ENCODE results near the gene PIMREG. TPM values are rescaled to one million over a fixed set of nuclear protein-coding genes. Genes with fewer than 3 reads are reported as not detected.

The PIMREG gene
- polyA plus RNA-seq, 3 donors, result 20.8 to 45.2 (median 30.4) TPM

- DNase-seq, result no peak
Observed at GRCh38 chr17:6430769-6431168, 13.5 kb upstream of the PIMREG start.

GRCh38 chr17:6435051-6435450 is 9.2 kb upstream of the PIMREG start, which contains the start of gene AIPL1:
Gene AIPL1 (minus strand): TSS chr17:6435121. CDS start chr17:6435104, 17 bp downstream.
- no peak for DNase-seq

- peak; percentile 53 for DNase-seq
Observed at GRCh38 chr17:6435968-6436367, 8.3 kb upstream of the PIMREG start.

GRCh38 chr17:6437466-6437865 is 6.8 kb upstream of the PIMREG start:
- no peak for DNase-seq

GRCh38 chr17:6437956-6438355 is 6.3 kb upstream of the PIMREG start:
- no peak for DNase-seq

- DNase-seq, result peak; percentile 56
Observed at GRCh38 chr17:6439951-6440350, 4.3 kb upstream of the PIMREG start.

GRCh38 chr17:6442775-6443174 is 1.5 kb upstream of the PIMREG start:
- no peak for DNase-seq

- DNase-seq, result no peak
Observed at GRCh38 chr17:6444571-6445335, 498 bp downstream of the PIMREG start.

- DNase-seq, result no peak
Observed at GRCh38 chr17:6446516-6447100, 2.4 kb downstream of the PIMREG start.

GRCh38 chr17:6448473-6448872 is 4.2 kb downstream of the PIMREG start:
- no peak for DNase-seq

GRCh38 chr17:6449307-6449706 is 5.1 kb downstream of the PIMREG start:
- no peak for DNase-seq

GRCh38 chr17:6450926-6451832 is 6.9 kb downstream of the PIMREG start:
- no peak for DNase-seq

GRCh38 chr17:6452471-6453266 is 8.4 kb downstream of the PIMREG start:
- DNase-seq, result no peak

- no peak for DNase-seq
Observed at GRCh38 chr17:6453279-6454024, 9.2 kb downstream of the PIMREG start.

GRCh38 chr17:6454495-6455320 is 10.5 kb downstream of the PIMREG start:
- DNase-seq, result no peak

- DNase-seq, result peak; percentile 51
Observed at GRCh38 chr17:6455321-6455705, 11.1 kb downstream of the PIMREG start.

GRCh38 chr17:6456321-6456720 is 12.1 kb downstream of the PIMREG start:
- DNase-seq, result no peak

GRCh38 chr17:6456914-6457687 is 12.8 kb downstream of the PIMREG start:
- DNase-seq, result no peak

All from renal pelvis (tissue), 4 donors.